ENCODE data around the gene MAN1A1. TPM values are rescaled to one million over a fixed set of nuclear protein-coding genes. Genes with fewer than 3 reads are reported as not detected.

Gene MAN1A1
- polyA plus RNA-seq, 1 donor from 2014 or later = 4.6 TPM

GRCh38 chr6:119283214-119283613 is 66.3 kb downstream of the MAN1A1 start:
- Histone ChIP-seq H3K4me2 (ENCODE audit: low read length) (no peak overlapping the region), H3K79me2 (replicated peaks; ENCODE audit: insufficient read depth, low read length) (no peaks in the 10 kb centered on the region), H3K9ac (ENCODE audit: low read length) (no peak overlapping the region), H2AFZ (ENCODE audit: low read depth, low read length) (no peak overlapping the region), H3K27me3 (ENCODE audit: insufficient read depth, low read depth, low read length) (no peaks in the 10 kb centered on the region), H3K9me3 (ENCODE audit: low read length) (no peaks in the 10 kb centered on the region), H3K9me2 (ENCODE audit: insufficient read depth, low read length) (no peaks in the 10 kb centered on the region), H3K27ac (ENCODE audit: low read length) (no peak overlapping the region), H3K36me3 (ENCODE audit: insufficient read depth, low read length) (no peaks in the 10 kb centered on the region), H4K20me1 (ENCODE audit: insufficient read depth) (no peaks in the 10 kb centered on the region), H3K4me3 (ENCODE audit: low read length) (no peak overlapping the region), H3F3A (ENCODE audit: insufficient read depth, low read length, poor library complexity, severe bottlenecking) (no peaks in the 10 kb centered on the region)
- TF ChIP-seq TAF1 (IDR thresholded peaks at IDR 0.05; ENCODE audit: low read depth) (no peak), SMC3 (conservative IDR thresholded peaks at IDR 0.05; ENCODE audit: poor library complexity) (no peak), EZH2 (IDR thresholded peaks at IDR 0.05; ENCODE audit: borderline replicate concordance, insufficient read depth, low read length, poor library complexity, severe bottlenecking) (no peak), POLR2AphosphoS5 (IDR thresholded peaks at IDR 0.05) (no peak), RAD21 (conservative IDR thresholded peaks at IDR 0.05) (no peak), EP300 (conservative IDR thresholded peaks at IDR 0.05; ENCODE audit: poor library complexity, severe bottlenecking) (no peak), MXI1 (conservative IDR thresholded peaks at IDR 0.05; ENCODE audit: poor library complexity, severe bottlenecking) (no peak), CTCF (IDR thresholded peaks at IDR 0.05; ENCODE audit: poor library complexity, severe bottlenecking) (no peak)
- TF ChIP-seq, protein P1, sequence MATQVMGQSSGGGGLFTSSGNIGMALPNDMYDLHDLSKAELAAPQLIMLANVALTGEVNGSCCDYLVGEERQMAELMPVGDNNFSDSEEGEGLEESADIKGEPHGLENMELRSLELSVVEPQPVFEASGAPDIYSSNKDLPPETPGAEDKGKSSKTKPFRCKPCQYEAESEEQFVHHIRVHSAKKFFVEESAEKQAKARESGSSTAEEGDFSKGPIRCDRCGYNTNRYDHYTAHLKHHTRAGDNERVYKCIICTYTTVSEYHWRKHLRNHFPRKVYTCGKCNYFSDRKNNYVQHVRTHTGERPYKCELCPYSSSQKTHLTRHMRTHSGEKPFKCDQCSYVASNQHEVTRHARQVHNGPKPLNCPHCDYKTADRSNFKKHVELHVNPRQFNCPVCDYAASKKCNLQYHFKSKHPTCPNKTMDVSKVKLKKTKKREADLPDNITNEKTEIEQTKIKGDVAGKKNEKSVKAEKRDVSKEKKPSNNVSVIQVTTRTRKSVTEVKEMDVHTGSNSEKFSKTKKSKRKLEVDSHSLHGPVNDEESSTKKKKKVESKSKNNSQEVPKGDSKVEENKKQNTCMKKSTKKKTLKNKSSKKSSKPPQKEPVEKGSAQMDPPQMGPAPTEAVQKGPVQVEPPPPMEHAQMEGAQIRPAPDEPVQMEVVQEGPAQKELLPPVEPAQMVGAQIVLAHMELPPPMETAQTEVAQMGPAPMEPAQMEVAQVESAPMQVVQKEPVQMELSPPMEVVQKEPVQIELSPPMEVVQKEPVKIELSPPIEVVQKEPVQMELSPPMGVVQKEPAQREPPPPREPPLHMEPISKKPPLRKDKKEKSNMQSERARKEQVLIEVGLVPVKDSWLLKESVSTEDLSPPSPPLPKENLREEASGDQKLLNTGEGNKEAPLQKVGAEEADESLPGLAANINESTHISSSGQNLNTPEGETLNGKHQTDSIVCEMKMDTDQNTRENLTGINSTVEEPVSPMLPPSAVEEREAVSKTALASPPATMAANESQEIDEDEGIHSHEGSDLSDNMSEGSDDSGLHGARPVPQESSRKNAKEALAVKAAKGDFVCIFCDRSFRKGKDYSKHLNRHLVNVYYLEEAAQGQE (IDR thresholded peaks at IDR 0.05; ENCODE audit: borderline replicate concordance) = no peak

DNA sequence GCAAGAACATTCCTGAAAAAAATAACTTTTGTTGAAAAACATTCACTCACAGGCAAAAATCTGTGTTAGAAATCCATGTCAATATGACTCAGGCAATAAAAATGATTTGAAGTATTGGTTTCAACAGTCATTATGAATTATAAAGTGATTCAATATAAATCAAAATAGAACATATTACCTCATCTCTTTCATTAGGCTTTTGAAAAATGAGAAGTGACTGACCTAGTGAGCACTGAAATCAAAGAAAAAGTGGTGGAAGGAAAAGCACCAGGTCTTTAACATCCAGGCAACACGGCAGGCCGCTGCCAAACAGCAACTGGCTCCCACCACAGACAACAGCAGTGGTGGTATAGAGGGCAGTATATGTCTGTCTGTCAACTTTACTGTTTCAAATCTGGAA is 68.9 kb downstream of the MAN1A1 start:
- no peaks in the 10 kb centered on the region for H3K79me2 ChIP-seq (replicated peaks; ENCODE audit: insufficient read depth, low read length)
- H3K36me3 ChIP-seq (ENCODE audit: insufficient read depth, low read length) = no peaks in the 10 kb centered on the region
- H3K27me3 ChIP-seq (ENCODE audit: insufficient read depth, low read depth, low read length) = no peaks in the 10 kb centered on the region
- no peak overlapping the region for H3K9ac ChIP-seq (ENCODE audit: low read length)
- no peaks in the 10 kb centered on the region for H3K9me3 ChIP-seq (ENCODE audit: low read length)
- H4K20me1 ChIP-seq (ENCODE audit: insufficient read depth) = no peaks in the 10 kb centered on the region
- no peak overlapping the region for H2AFZ ChIP-seq (ENCODE audit: low read depth, low read length)
- H3K27ac ChIP-seq (ENCODE audit: low read length) = no peak overlapping the region
- no peaks in the 10 kb centered on the region for H3K9me2 ChIP-seq (ENCODE audit: insufficient read depth, low read length)
- no peak overlapping the region for H3K4me2 ChIP-seq (ENCODE audit: low read length)
- no peak overlapping the region for H3K4me3 ChIP-seq (ENCODE audit: low read length)
- no peaks in the 10 kb centered on the region for H3F3A ChIP-seq (ENCODE audit: insufficient read depth, low read length, poor library complexity, severe bottlenecking)
- TF ChIP-seq RAD21 (conservative IDR thresholded peaks at IDR 0.05) (no peak), POLR2AphosphoS5 (IDR thresholded peaks at IDR 0.05) (no peak), EZH2 (IDR thresholded peaks at IDR 0.05; ENCODE audit: borderline replicate concordance, insufficient read depth, low read length, poor library complexity, severe bottlenecking) (no peak), CTCF (IDR thresholded peaks at IDR 0.05; ENCODE audit: poor library complexity, severe bottlenecking) (no peak), EP300 (conservative IDR thresholded peaks at IDR 0.05; ENCODE audit: poor library complexity, severe bottlenecking) (no peak), MXI1 (conservative IDR thresholded peaks at IDR 0.05; ENCODE audit: poor library complexity, severe bottlenecking) (no peak), SMC3 (conservative IDR thresholded peaks at IDR 0.05; ENCODE audit: poor library complexity) (no peak), TAF1 (IDR thresholded peaks at IDR 0.05; ENCODE audit: low read depth) (no peak)
- TF ChIP-seq, protein P1 (IDR thresholded peaks at IDR 0.05; ENCODE audit: borderline replicate concordance) = no peak

Measured in neural cell (in vitro differentiated cells).